ENCODE data around the gene OR2T33. TPM values are rescaled to one million over a fixed set of nuclear protein-coding genes. Genes with fewer than 3 reads are reported as not detected.
"Not testable (repeated sequence)": the region's sequence is repeated elsewhere in the genome, so short reads cannot be mapped to it uniquely, and the experiment has no call there.

OR2T33 gene
- total RNA-seq, 2 experiments from 2014 or later, result 0.25 TPM; not detected in 1

DNA sequence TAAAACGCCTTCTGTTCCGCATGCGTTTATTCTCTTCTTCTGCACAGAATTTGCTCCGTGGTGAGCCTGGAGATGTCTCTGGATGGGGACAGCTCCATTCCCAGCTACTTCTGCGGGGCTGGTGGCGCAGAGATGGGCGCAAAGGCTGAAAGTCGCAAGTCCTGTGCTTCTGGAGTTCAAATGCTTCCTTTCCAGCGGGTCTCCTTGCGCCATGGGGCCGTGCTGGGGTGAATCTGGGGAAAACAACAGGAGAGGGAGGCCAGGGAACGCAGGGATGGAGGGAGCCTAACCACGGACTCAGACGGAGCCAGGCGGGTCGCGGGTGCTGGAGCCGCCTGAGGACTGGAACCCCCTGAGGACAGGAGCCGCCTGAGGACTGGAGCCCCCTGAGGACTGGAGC, 28.3 kb upstream of the OR2T33 start:
- ATAC-seq (ENCODE audit: poor library complexity) (no peak), DNase-seq (no peak)
- Histone ChIP-seq H3K9me3 (ENCODE audit: control insufficient read depth in 1 of 2, insufficient read depth in 1 of 2, low read length in 2 of 2) (peaks cover 0 to 6% of the 10 kb centered on the region in 2 experiments), H3K4me3 (ENCODE audit: low read length) (no peak overlapping the region), H3K27ac (ENCODE audit: low read depth in 1 of 2, low read length in 2 of 2) (no peak overlapping the region), H3K36me3 (ENCODE audit: insufficient read depth, low read length) (no peaks in the 10 kb centered on the region), H3K27me3 (ENCODE audit: control insufficient read depth in 1 of 2, insufficient read depth in 2 of 2, low read length in 2 of 2) (no peaks in the 10 kb centered on the region), H3K4me1 (ENCODE audit: insufficient read depth, low read length) (no peaks in the 10 kb centered on the region)
- H3K4me1 Mint-ChIP-seq (ENCODE audit: low read depth), result no peaks in the 10 kb centered on the region
- no peaks in the 10 kb centered on the region for H3K9me3 Mint-ChIP-seq
- H3K27me3 Mint-ChIP-seq, result no peaks in the 10 kb centered on the region
- H3K27ac Mint-ChIP-seq, result no peak overlapping the region
- CTCF ChIA-PET, result no interaction called here
- H3K4me3 Mint-ChIP-seq, result no peak overlapping the region
- POLR2A ChIA-PET, result no interaction called here
- no peak for TF ChIP-seq CTCF (IDR thresholded peaks at IDR 0.05)
- intact Hi-C loops (cut with DNase I, micrococcal nuclease), result no loop called here
- no peaks in the 10 kb centered on the region for H3K36me3 Mint-ChIP-seq (ENCODE audit: low read depth)

- H3K27me3 Mint-ChIP-seq; H3K27ac ChIP-seq (ENCODE audit: low read depth in 1 of 2, low read length in 2 of 2); H3K4me3 ChIP-seq (ENCODE audit: low read length); H3K36me3 ChIP-seq (ENCODE audit: insufficient read depth, low read length); DNase-seq; H3K27ac Mint-ChIP-seq; H3K4me3 Mint-ChIP-seq; H3K36me3 Mint-ChIP-seq (ENCODE audit: low read depth); H3K4me1 ChIP-seq (ENCODE audit: insufficient read depth, low read length); H3K4me1 Mint-ChIP-seq (ENCODE audit: low read depth); intact Hi-C loops (cut with DNase I, micrococcal nuclease); CTCF ChIA-PET; ATAC-seq (ENCODE audit: poor library complexity); POLR2A ChIA-PET; H3K9me3 ChIP-seq (ENCODE audit: control insufficient read depth in 1 of 2, insufficient read depth in 1 of 2, low read length in 2 of 2); H3K27me3 ChIP-seq (ENCODE audit: control insufficient read depth in 1 of 2, insufficient read depth in 2 of 2, low read length in 2 of 2); H3K9me3 Mint-ChIP-seq: not testable (repeated sequence)
Observed at GRCh38 chr1:248305672-248306071, 27.9 kb upstream of the OR2T33 start.

GRCh38 chr1:248303324-248303723, 25.5 kb upstream of the OR2T33 start, which contains the start of gene OR2T12:
OR2T12 (minus strand) TSS chr1:248303424; CDS start chr1:248295578, 7,846 bp downstream.
- TF ChIP-seq CTCF (IDR thresholded peaks at IDR 0.05), result no peak
- intact Hi-C loops (cut with DNase I, micrococcal nuclease), result no loop called here
- Mint-ChIP-seq H3K27ac (no peak within 1 kb of the TSS), H3K4me3 (no peak within 1 kb of the TSS), H3K27me3 (no peaks in the 10 kb centered on the region), H3K4me1 (ENCODE audit: low read depth) (no peaks in the 10 kb centered on the region), H3K9me3 (peaks cover 2% of the 10 kb centered on the region), H3K36me3 (ENCODE audit: low read depth) (no peaks in the 10 kb centered on the region)
- Histone ChIP-seq H3K4me1 (ENCODE audit: insufficient read depth, low read length) (no peaks in the 10 kb centered on the region), H3K4me3 (ENCODE audit: low read length) (no peak within 1 kb of the TSS), H3K27me3 (ENCODE audit: control insufficient read depth in 1 of 2, insufficient read depth in 2 of 2, low read length in 2 of 2) (no peaks in the 10 kb centered on the region), H3K36me3 (ENCODE audit: insufficient read depth, low read length) (no peaks in the 10 kb centered on the region), H3K9me3 (ENCODE audit: control insufficient read depth in 1 of 2, insufficient read depth in 1 of 2, low read length in 2 of 2) (peaks cover 0 to 6% of the 10 kb centered on the region in 2 experiments), H3K27ac (ENCODE audit: low read depth in 1 of 2, low read length in 2 of 2) (no peak within 1 kb of the TSS)
- DNase-seq (no peak), ATAC-seq (ENCODE audit: poor library complexity) (no peak)
- ChIA-PET CTCF (no interaction called here), POLR2A (no interaction called here)

DNA sequence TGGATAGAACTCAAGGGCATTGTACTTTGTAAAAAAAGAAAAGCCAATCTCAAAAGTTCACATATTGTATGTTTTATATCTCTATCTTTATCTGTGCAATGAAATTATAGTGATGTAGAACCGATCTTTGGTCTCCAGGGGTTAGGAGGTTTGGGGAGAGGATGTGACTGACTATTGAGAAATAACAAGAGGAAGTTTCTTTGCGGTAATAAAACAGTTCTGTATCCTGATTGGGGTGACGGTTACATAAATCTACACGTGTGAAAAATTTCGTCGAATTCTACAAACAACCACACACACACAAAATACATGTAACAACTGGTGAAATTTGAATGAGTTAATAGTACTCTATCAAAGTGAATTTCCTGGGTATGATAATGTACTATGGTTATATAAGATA, 10.6 kb upstream of the OR2T33 start:
- ATAC-seq (ENCODE audit: poor library complexity), result no peak
- H3K27ac ChIP-seq (ENCODE audit: low read depth in 1 of 2, low read length in 2 of 2), result no peak overlapping the region
- no peak for TF ChIP-seq CTCF (IDR thresholded peaks at IDR 0.05)
- intact Hi-C loops (cut with DNase I, micrococcal nuclease), result no loop called here
- Mint-ChIP-seq H3K9me3 (no peaks in the 10 kb centered on the region), H3K27me3 (peaks cover 5% of the 10 kb centered on the region), H3K27ac (no peak overlapping the region), H3K4me3 (no peak overlapping the region), H3K36me3 (ENCODE audit: low read depth) (no peaks in the 10 kb centered on the region), H3K4me1 (ENCODE audit: low read depth) (no peaks in the 10 kb centered on the region)
- H3K36me3 ChIP-seq (ENCODE audit: insufficient read depth, low read length), result no peaks in the 10 kb centered on the region
- ChIA-PET POLR2A (no interaction called here), CTCF (no interaction called here)
- no peaks in the 10 kb centered on the region for H3K9me3 ChIP-seq (ENCODE audit: control insufficient read depth in 1 of 2, insufficient read depth in 1 of 2, low read length in 2 of 2)
- no peaks in the 10 kb centered on the region for H3K4me1 ChIP-seq (ENCODE audit: insufficient read depth, low read length)
- no peak for DNase-seq
- no peaks in the 10 kb centered on the region for H3K27me3 ChIP-seq (ENCODE audit: control insufficient read depth in 1 of 2, insufficient read depth in 2 of 2, low read length in 2 of 2)
- H3K4me3 ChIP-seq (ENCODE audit: low read length), result no peak overlapping the region

DNA sequence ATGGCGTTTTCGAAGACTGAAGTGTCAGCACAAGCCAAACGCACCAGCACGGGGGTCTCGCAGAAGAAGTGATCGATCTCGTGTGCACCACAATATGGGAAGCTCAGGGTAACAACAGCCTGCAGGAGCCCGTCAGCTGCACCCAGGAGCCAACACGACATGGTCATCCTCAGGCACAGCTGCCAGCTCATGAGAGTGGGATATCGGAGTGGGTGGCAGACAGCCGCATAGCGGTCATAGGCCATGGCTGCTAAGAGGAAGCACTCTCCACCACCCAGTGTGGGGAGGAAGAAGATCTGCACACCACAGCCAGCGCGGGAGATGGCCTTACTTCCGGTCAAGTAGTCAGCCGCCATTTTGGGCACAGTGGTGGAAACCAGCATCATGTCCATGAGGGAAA, 4.6 kb downstream of the OR2T33 start:
- H3K27me3 Mint-ChIP-seq; H3K9me3 Mint-ChIP-seq; H3K27ac Mint-ChIP-seq; CTCF ChIA-PET; DNase-seq; H3K27me3 ChIP-seq (ENCODE audit: control insufficient read depth in 1 of 2, insufficient read depth in 2 of 2, low read length in 2 of 2); H3K27ac ChIP-seq (ENCODE audit: low read depth in 1 of 2, low read length in 2 of 2); intact Hi-C loops (cut with DNase I, micrococcal nuclease); H3K4me1 Mint-ChIP-seq (ENCODE audit: low read depth); POLR2A ChIA-PET; H3K36me3 ChIP-seq (ENCODE audit: insufficient read depth, low read length); H3K9me3 ChIP-seq (ENCODE audit: control insufficient read depth in 1 of 2, insufficient read depth in 1 of 2, low read length in 2 of 2); ATAC-seq (ENCODE audit: poor library complexity); H3K36me3 Mint-ChIP-seq (ENCODE audit: low read depth); H3K4me3 ChIP-seq (ENCODE audit: low read length); H3K4me1 ChIP-seq (ENCODE audit: insufficient read depth, low read length); H3K4me3 Mint-ChIP-seq: not testable (repeated sequence)
